DMS153 treated with DMSO at 0.1 percent for 48 hours (cell line): ENCODE measurements around the gene LAMA4.
A peak's percentile ranks its signal among the peaks of the same experiment; 100 is the strongest.

ENCODE experiments used
- DNase-seq: peaks from one replicate; lab custom pipeline; 2025; ENCODE audit not compliant: unreplicated experiment; lab: John Stamatoyannopoulos, UW

The LAMA4 gene

DNA sequence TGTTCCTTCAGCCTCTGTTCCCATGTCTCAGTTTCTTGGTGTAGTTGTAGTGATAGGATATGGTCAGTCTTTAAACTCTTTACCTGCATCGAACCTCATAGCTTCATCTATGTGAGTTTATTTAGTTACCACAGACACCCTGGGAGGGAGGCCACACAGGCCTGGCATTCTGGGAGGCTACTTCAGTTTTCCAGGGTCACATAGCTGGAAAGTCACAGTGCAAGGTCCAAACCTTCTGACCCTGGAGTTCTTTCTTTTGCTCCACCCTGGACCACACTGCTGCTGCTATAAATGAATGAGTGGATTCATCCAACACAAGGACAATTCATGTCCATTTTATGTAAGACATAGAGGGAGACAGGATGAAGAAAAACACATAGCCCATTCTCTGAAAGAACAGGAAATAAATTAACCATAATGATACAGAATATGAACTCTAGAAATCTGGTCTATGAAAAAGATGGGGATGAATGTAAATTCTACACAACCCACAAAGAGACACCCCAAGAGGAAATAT, 60.8 kb downstream of the LAMA4 start:
- DNase-seq = no peak

GRCh38 chr6:112193117-112193516, 61.2 kb downstream of the LAMA4 start:
- no peak for DNase-seq

DNA sequence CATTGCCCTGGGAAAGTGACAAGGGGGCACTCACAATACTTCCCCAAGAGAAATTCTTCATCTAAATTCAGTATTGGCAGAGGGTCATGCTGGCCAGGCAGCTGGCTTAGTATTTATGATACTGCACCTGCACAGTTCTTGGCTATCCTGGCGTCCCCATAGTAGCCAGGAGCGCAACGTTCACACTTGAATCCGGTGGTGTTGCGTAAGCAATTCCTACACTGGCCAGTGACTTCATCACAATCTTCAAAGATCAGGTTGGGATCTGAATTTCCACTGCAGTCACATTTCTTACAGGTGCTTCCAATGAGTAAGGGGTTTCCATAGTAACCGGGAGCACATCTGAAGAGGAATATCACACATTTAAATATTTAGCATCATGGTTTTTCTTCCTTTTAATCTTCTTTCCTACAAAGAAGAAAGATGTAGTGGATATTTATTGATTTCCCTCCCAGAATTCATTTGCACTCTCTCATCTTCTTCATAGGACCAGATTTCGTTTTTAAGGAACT, 62.8 kb downstream of the LAMA4 start:
- no peak for DNase-seq

DNA sequence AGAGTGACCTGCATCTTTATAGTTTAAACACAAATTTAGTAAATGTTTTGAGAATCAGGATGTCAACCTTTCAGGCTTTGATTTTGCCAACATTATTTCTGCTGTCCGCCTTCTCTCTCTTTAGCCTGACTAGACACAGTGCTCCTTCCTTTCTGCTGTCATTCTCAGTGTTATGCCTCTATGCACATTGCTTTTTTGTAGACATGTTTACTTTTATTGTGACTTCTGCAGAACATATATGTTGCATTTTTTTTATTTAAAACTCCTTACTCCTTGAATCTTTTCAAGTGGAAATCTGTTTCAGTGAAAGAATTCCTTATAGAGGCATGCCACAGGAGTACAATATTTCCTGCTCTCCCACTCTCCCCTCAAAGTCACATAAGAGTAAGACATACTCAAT, 64.2 kb downstream of the LAMA4 start:
- DNase-seq = no peak

GRCh38 chr6:112189494-112189893, 64.9 kb downstream of the LAMA4 start:
- no peak for DNase-seq

GRCh38 chr6:112188906-112189305, 65.5 kb downstream of the LAMA4 start:
- no peak for DNase-seq

DNA sequence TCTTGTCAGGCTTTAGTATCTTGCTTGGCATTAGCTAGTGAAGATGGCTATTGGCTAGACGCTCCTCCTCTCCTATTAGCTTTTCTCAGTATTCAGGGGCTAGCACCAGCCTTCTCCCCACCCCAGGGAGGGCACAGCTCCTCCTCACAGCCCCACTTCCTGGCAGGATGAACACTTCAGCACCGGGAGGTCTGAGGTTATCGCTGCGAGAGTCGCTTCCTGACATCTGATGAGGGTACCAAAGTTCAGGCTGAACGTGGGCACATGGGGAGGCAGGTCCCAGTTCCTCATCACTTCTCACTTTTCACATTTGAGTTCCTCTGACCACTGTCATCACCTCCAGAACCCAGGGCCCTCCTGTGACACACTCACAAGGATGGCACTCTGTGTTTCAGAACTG, 66.6 kb downstream of the LAMA4 start:
- no peak for DNase-seq

- DNase-seq = no peak
These were observed 69.4 kb downstream of the LAMA4 start for GRCh38 chr6:112184951-112185350.

DNA sequence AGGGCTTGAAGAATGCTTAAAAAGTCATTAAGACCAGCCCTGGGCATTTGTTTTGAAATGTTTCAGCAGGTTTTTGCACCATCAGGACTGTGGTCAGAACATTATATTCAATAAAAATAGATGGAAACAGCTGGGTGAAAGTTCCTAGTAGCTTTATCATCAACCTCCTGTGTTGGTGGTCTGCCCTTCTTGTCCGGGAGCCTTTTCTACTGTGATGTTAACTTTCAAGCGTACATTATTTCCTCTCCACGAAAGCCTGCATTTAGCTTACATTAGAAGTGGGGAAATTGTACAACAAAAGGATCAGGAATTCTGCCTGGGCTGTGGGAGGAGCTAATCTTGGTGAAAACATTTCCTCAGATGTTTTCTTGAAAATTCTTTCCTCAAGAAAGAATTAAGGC, 71.1 kb downstream of the LAMA4 start:
- DNase-seq = no peak

DNA sequence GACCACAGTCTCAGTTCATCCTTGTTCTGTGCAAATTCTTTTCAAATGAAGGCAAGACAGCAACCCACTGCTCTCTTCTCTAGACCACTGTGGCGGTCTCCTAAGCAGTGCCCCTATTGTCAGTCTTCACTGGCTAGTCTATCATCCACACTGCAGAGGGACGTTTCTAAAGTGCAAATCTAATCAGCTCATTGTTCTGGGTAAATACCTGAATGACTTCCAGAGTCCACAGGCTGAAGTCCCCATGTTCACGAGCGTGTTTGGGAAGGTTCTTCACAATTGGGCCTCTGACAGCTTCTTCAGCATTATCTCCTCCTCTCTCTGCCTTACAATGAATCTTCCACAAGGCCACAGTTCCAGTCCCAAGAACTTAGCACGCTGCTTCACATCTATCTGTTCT, 73.2 kb downstream of the LAMA4 start:
- no peak for DNase-seq

GRCh38 chr6:112180095-112180820, 74.1 kb downstream of the LAMA4 start:
- peak; percentile 93 for DNase-seq

DNA sequence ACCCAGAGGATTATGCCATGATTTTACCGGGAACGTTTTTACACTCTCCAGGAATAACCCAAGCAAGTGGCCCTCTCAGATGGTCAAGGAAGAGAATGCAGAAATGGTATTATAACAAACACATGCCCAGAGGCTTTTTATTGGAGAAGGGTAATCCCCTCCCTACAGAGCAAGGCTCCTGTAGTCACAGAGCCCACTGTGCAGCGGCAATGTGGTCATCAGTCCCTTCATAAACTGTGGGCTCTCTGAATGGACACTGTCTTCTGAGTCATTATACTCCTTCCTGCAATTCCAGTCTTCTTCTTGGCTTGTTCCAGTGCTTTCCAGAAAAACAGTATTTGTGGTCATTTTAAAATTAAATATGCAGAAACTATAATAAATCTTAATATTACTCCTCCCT, 74.7 kb downstream of the LAMA4 start:
- DNase-seq = no peak

DNA sequence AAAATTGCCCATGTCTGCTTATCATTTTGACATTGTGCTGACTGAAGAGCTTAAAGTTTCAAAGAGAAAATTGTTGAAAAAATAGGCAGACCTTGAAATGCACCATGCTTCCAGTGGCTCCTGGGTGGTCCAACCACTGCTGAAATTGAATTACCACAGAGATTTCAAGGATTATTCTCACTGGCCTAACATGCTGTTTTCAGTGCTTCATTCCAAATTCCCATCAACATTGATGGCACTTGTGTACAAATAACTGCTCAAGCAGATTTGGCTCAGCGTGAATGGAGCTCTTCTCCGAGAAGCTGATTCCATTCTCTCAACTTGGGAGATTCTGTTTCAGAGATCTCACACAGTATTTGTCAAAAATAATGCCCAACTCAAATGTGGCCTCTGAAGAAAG, 75.5 kb downstream of the LAMA4 start:
- no peak for DNase-seq

DNA sequence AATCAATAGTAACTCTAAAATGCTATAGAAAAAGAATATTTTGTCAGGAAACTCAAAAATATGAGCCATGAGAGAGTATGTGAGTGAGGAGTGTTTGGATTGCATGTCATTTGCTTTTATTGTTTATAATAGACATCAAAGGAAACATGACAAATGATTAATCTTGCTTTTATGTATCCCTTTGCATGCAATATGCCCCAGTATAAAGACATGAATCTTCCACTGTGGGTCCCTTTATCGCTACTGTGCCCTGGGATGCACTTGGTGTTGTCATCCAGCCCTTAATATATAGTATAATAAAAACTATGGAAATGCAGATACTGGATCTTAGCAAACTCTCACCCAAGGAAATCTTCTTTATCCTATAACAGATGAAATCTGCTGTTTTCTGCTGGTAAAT, 77.3 kb downstream of the LAMA4 start:
- no peak for DNase-seq

GRCh38 chr6:112176175-112176574, 78.2 kb downstream of the LAMA4 start:
- DNase-seq = no peak

DNA sequence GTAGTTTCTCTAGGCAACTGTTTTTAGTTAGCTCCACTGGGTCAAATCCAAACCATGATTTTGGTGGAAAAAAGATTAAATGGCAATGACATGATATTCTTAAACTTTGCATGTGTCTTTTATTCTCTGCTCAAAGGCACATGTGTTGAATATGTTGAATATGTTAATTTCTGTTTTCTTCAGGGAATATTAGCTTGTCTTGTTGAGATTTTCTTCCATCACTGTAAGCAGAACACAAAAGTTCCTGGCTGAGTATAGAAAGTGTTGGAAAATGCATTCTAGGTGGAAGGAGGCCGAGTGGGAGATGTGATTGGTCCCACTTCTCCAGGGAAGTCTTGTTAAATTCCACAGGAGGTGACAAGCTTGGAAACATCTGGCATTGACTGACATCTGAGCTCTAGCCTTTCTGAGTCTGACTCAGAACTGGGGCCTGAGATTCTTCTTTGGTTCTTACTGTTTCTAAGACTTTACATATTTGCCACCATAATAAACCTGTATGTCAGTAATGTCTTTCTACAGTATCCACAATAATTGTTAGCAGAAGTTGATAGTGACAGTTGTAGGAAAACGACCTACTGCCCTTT, 81.1 kb downstream of the LAMA4 start:
- DNase-seq = no peak

GRCh38 chr6:112172540-112172939, 81.8 kb downstream of the LAMA4 start:
- no peak for DNase-seq

DNA sequence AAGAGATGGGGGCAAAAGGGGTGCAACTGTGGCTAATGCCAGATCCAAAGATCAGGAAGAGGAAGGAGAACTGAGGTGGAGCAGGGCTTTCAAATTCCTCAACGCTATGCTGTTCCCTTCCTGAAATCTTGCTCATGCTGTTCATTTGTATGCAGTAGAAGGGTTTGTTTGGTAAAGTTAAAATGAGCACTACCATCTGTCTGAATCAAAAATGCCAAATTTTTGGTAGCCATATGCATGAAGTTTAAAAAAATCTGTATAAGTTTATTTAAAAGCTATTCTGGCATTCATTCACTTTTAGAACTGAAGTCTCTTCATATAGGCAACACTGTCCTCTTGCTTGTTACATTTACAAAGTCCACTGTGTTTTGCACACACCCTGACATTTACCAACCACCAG, 84.8 kb downstream of the LAMA4 start:
- DNase-seq = no peak

- DNase-seq = no peak
These were observed 90.8 kb downstream of the LAMA4 start for GRCh38 chr6:112163295-112164257.

DNA sequence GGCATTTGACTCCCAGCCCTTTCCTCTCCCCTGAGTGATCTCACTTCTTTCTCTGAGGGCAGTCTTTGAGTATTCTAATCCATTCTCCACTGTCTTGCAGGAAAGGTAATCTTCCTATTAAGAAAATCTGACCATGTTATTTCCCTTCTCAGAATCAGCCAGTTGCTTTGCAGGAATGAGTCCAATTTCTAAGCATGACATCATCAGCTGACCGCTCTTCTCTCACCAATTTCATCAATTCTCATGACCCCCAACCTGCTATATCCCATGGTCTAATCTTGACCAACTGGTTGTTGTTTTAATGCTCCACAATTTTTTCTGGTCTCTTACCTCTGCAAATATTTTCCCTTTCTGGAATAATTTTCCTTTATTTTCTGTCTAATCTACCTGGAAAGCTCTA, 93.6 kb downstream of the LAMA4 start:
- no peak for DNase-seq

- no peak for DNase-seq
These were observed 97.7 kb downstream of the LAMA4 start for GRCh38 chr6:112156668-112157067.
